HCT116 (cell line): ENCODE data around the gene ARHGAP10. TPM values are rescaled to one million over a fixed set of nuclear protein-coding genes. Genes with fewer than 3 reads are reported as not detected.

Experiments
- ATAC-seq: fragments of 200-7000 bp; cut with Tn5 transposase; 2 replicates; pipeline ENCODE4 v1.9.1; 2020; ENCODE audit warnings: mild to moderate bottlenecking, moderate library complexity
- BruUV-seq: library from RNA; stranded (reverse); fragments of 400-500 nt; replicated peaks from 2 replicates; lab custom pipeline; 2021; lab: Mats Ljungman, UMichigan
- CTCF ChIA-PET: fragments of 300-600 bp; sonication (Branson Sonifier 250); formaldehyde crosslinking; loops from one replicate; lab custom pipeline; 2021; ENCODE audit warnings: antibody characterized with exemption; lab: Charles Lee
- POLR2A ChIA-PET: fragments of 300-600, 350-600 bp; sonication (Branson Sonifier 250); formaldehyde crosslinking; loops from one replicate; lab custom pipeline; 2021; ENCODE audit warnings: antibody characterized with exemption; lab: Charles Lee
- RAD21 ChIA-PET, 2 experiments: fragments of 300-600 bp; sonication (Branson Sonifier 250); formaldehyde crosslinking; loops; one replicate each; lab custom pipeline; 2023; ENCODE audit warnings: low total read pairs in 2 of 2; ENCODE audit not compliant: uncharacterized antibody in 2 of 2, unreplicated experiment in 2 of 2, low non-redundant PET in 1 of 2; lab: Charles Lee
- DNase-seq: peaks from one replicate; pipeline ENCODE4 v3.0.0-alpha.2; 2010; ENCODE audit warnings: low read depth, low spot score
- H2AFZ ChIP-seq: fragments of 200-600 bp; shearing (Covaris generic), sonication (generic); 2 replicates; pipeline ENCODE4 v1.6.1; 2017; ENCODE audit warnings: low read depth, mixed run types, mixed read lengths, antibody characterized with exemption, low read length; ENCODE audit not compliant: poor library complexity, severe bottlenecking
- H3K27ac ChIP-seq: 2 replicates; pipeline ENCODE4 v1.5.1; 2012; ENCODE audit warnings: low read depth, low read length
- H3K27me3 ChIP-seq: fragments of 200-600 bp; sonication (generic); 2 replicates; pipeline ENCODE4 v1.6.1; 2016; ENCODE audit warnings: mixed run types, low read length, mixed read lengths; ENCODE audit not compliant: insufficient read depth
- H3K36me3 ChIP-seq, 2 experiments: fragments of 200-500 bp in 1 of 2; fragments of 200-600 bp in 1 of 2; sonication (Bioruptor generic) in 1 of 2; sonication (generic) in 1 of 2; 2 replicates each; pipeline versions ENCODE4 v1.5.1 to v1.6.1; 2014 to 2016; ENCODE audit warnings: low read length in 2 of 2, inconsistent platforms in 1 of 2, mixed read lengths in 1 of 2, mixed run types in 1 of 2; ENCODE audit not compliant: insufficient read depth in 2 of 2, control insufficient read depth in 1 of 2
- H3K4me1 ChIP-seq, 2 experiments: fragments of 200-600 bp in 1 of 2; sonication (generic) in 1 of 2; 2 replicates each; pipeline versions ENCODE4 v1.5.1 to v1.6.1; 2012 to 2017; ENCODE audit warnings: low read length in 2 of 2, inconsistent platforms in 1 of 2, mild to moderate bottlenecking in 1 of 2, mixed read lengths in 1 of 2, mixed run types in 1 of 2, moderate library complexity in 1 of 2; ENCODE audit not compliant: insufficient read depth in 2 of 2, control insufficient read depth in 1 of 2
- H3K4me2 ChIP-seq: fragments of 200-600 bp; sonication (generic); 2 replicates; pipeline ENCODE4 v1.6.1; 2017; ENCODE audit warnings: mixed run types, low read length, mixed read lengths
- H3K4me3 ChIP-seq, 2 experiments: fragments of 200-600 bp in 1 of 2; sonication (generic) in 1 of 2; replicated peaks in 1 of 2; 2 replicates each; pipeline ENCODE4 v1.5.1; 2011 to 2016; ENCODE audit warnings: low read length in 2 of 2, control low read depth in 1 of 2, low read depth in 1 of 2, mild to moderate bottlenecking in 1 of 2, mixed read lengths in 1 of 2, mixed run types in 1 of 2
- H3K79me2 ChIP-seq: fragments of 200-600 bp; sonication (generic); 2 replicates; pipeline ENCODE4 v1.6.1; 2017; ENCODE audit warnings: mild to moderate bottlenecking, mixed run types, low read length, moderate library complexity, mixed read lengths; ENCODE audit not compliant: insufficient read depth
- H3K9ac ChIP-seq: fragments of 200-600 bp; sonication (generic); 2 replicates; pipeline ENCODE4 v1.6.1; 2016; ENCODE audit warnings: low read length, mixed read lengths
- H3K9me2 ChIP-seq: fragments of 200-600 bp; sonication (generic), shearing (Covaris generic); 2 replicates; pipeline ENCODE4 v1.6.1; 2017; ENCODE audit warnings: mixed run types, mild to moderate bottlenecking, moderate library complexity; ENCODE audit not compliant: insufficient read depth
- H3K9me3 ChIP-seq, 2 experiments: fragments of 200-500 bp in 1 of 2; fragments of 200-600 bp in 1 of 2; sonication (Bioruptor generic) in 1 of 2; sonication (generic) in 1 of 2; 2 replicates each; pipeline ENCODE4 v1.6.1; 2014 to 2017; ENCODE audit warnings: low read length in 2 of 2, mixed read lengths in 2 of 2, inconsistent platforms in 1 of 2, low read depth in 1 of 2, mild to moderate bottlenecking in 1 of 2, mixed run types in 1 of 2, moderate library complexity in 1 of 2; ENCODE audit not compliant: control insufficient read depth in 1 of 2, insufficient read depth in 1 of 2
- H4K20me1 ChIP-seq: fragments of 200-600 bp; sonication (generic), shearing (Covaris generic); 2 replicates; pipeline ENCODE4 v1.6.1; 2017; ENCODE audit warnings: mixed run types, mild to moderate bottlenecking, moderate library complexity; ENCODE audit not compliant: insufficient read depth
- ATF3 ChIP-seq: IDR thresholded peaks from 2 replicates; pipeline ENCODE4 v1.6.1; 2012
- CBX3 ChIP-seq: IDR thresholded peaks from 2 replicates; pipeline ENCODE4 v1.6.1; 2012; ENCODE audit warnings: low read depth
- CEBPB ChIP-seq: IDR thresholded peaks from 2 replicates; pipeline ENCODE4 v1.6.1; 2012; ENCODE audit warnings: low read depth
- CTCF ChIP-seq, 3 experiments: fragments of 200-600 bp in 1 of 3; sonication (generic) in 1 of 3; IDR thresholded peaks in 2 of 3; conservative IDR thresholded peaks in 1 of 3; 2 replicates each; pipeline ENCODE4 v1.5.1; 2012 to 2017; ENCODE audit warnings: low read depth in 2 of 3, low read length in 2 of 3, antibody characterized with exemption in 1 of 3, borderline replicate concordance in 1 of 3, control low read depth in 1 of 3, mild to moderate bottlenecking in 1 of 3, mixed read lengths in 1 of 3, mixed run types in 1 of 3, moderate library complexity in 1 of 3; ENCODE audit not compliant: insufficient read depth in 1 of 3
- ELF1 ChIP-seq: IDR thresholded peaks from 2 replicates; pipeline ENCODE4 v1.6.1; 2012; ENCODE audit warnings: low read depth, borderline replicate concordance
- EZH2 ChIP-seq: fragments of 200-600 bp; sonication (generic); IDR thresholded peaks from 2 replicates; pipeline ENCODE4 v1.6.1; 2017; ENCODE audit warnings: antibody characterized with exemption, mixed run types
- FOSL1 ChIP-seq: IDR thresholded peaks from 2 replicates; pipeline ENCODE4 v1.6.1; 2012; ENCODE audit warnings: low read depth
- JUND ChIP-seq: IDR thresholded peaks from 2 replicates; pipeline ENCODE4 v1.6.1; 2012
- MAX ChIP-seq: IDR thresholded peaks from 2 replicates; pipeline ENCODE4 v1.6.1; 2012
- POLR2AphosphoS5 ChIP-seq: IDR thresholded peaks from 2 replicates; pipeline ENCODE4 v1.6.1; 2011; ENCODE audit warnings: mild to moderate bottlenecking, low read depth, low read length, moderate library complexity
- REST ChIP-seq: IDR thresholded peaks from 2 replicates; pipeline ENCODE4 v1.6.1; 2012; ENCODE audit warnings: low read depth
- SIN3A ChIP-seq: IDR thresholded peaks from 2 replicates; pipeline ENCODE4 v1.6.1; 2012; ENCODE audit warnings: low read depth
- SRF ChIP-seq: IDR thresholded peaks from 2 replicates; pipeline ENCODE4 v1.6.1; 2012; ENCODE audit warnings: low read depth
- TCF7L2 ChIP-seq: IDR thresholded peaks from 2 replicates; pipeline ENCODE4 v1.7.0; 2011; ENCODE audit warnings: borderline replicate concordance, inconsistent platforms; ENCODE audit not compliant: insufficient read depth, insufficient read length; ENCODE audit errors: extremely low read depth
- YY1 ChIP-seq: IDR thresholded peaks from 2 replicates; pipeline ENCODE4 v1.6.1; 2011; ENCODE audit warnings: low read length, low read depth, moderate library complexity, mild to moderate bottlenecking; ENCODE audit not compliant: insufficient replicate concordance; ENCODE audit errors: extremely low read depth
- ZBTB33 ChIP-seq: IDR thresholded peaks from 2 replicates; pipeline ENCODE4 v1.6.1; 2011; ENCODE audit warnings: mild to moderate bottlenecking, low read length, moderate library complexity; ENCODE audit not compliant: insufficient replicate concordance; ENCODE audit errors: extremely low read depth
- ZFX ChIP-seq: fragments of 450-650 bp; IDR thresholded peaks from 2 replicates; pipeline ENCODE4 v1.6.1; 2017
- intact Hi-C: fragments of 100-400 bp; cut with micrococcal nuclease; formaldehyde crosslinking; loops from 2 replicates; pipeline ENCODE4 v1.10.0; 2022
- total RNA-seq: library from RNA; stranded (reverse); gene quantifications from one replicate; pipeline ENCODE4 v1.2.1, GENCODE V29; 2021; ENCODE audit not compliant: unreplicated experiment

Gene ARHGAP10
- total RNA-seq, 1 experiment from 2014 or later: 24.7 TPM

GRCh38 chr4:148090503-148091476, 358.9 kb downstream of the ARHGAP10 start:
- RAD21 ChIA-PET: no interaction called here
- Histone ChIP-seq H3K27ac (no peak overlapping the region), H4K20me1 (no peaks in the 10 kb centered on the region)
- DNase-seq (no peak), ATAC-seq (no peak; the same call in 1 of the 2 replicates)
- no peak for TF ChIP-seq MAX
- no peak for TF ChIP-seq JUND
- TF ChIP-seq CBX3: no peak
- TF ChIP-seq ZFX: no peak
- no peak for TF ChIP-seq CTCF (IDR thresholded peaks at IDR 0.05 in 2 of 3, conservative IDR thresholded peaks at IDR 0.05 in 1 of 3; ENCODE audit: borderline replicate concordance in 1 of 3, insufficient read depth in 1 of 3, low read depth in 2 of 3, low read length in 2 of 3)
- TF ChIP-seq ELF1: no peak
- TF ChIP-seq REST: no peak
- TF ChIP-seq ATF3: no peak
- TF ChIP-seq SRF: no peak
- TF ChIP-seq FOSL1: no peak
- TF ChIP-seq ZBTB33: no peak
- no peak for TF ChIP-seq CEBPB
- TF ChIP-seq EZH2: no peak
- no peak for TF ChIP-seq YY1
- no peak for TF ChIP-seq TCF7L2
- no peak for TF ChIP-seq SIN3A
- TF ChIP-seq POLR2AphosphoS5: no peak
- TF ChIP-seq, all 23 proteins: peak for 0
- H3K36me3 ChIP-seq: no peaks in the 10 kb centered on the region
- peaks cover 3 to 9% of the 10 kb centered on the region in 2 experiments; a peak in 2 of 4 replicates for H3K4me1 ChIP-seq
- no peak overlapping the region for H3K4me2 ChIP-seq
- no peaks in the 10 kb centered on the region for H3K9me2 ChIP-seq
- POLR2A ChIA-PET: no interaction called here
- no peaks in the 10 kb centered on the region for H3K79me2 ChIP-seq
- no peak overlapping the region for H3K9ac ChIP-seq
- no peak overlapping the region for H2AFZ ChIP-seq
- H3K4me3 ChIP-seq: no peak overlapping the region
- intact Hi-C loops: no loop called here
- BruUV-seq: no TSS peak
- no peaks in the 10 kb centered on the region for H3K9me3 ChIP-seq
- CTCF ChIA-PET: no interaction called here
- no peaks in the 10 kb centered on the region for H3K27me3 ChIP-seq
